ENCODE results near the gene BICD1.
A peak's percentile ranks its signal among the peaks of the same experiment; 100 is the strongest.

BICD1 gene

DNA sequence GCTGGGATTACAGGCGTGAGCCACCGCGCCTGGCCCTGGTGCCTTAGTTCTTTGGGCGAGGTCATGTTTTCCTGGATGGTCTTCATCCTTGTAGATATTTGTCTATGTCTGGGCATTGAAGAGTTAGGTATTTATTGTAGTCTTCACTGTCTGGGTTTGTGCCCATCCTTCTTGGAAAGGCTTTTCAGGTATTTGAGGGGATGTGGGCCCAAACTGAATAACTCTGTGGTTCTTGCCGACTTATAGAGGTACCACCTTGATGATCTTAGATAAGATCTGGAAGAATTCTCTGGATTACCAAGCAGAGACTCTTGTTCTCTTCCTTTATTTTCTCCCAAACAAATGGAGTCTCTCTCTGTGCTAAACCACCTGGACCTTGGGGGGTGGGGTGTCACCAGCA, 311.6 kb downstream of the BICD1 start:
- TF ChIP-seq, protein P1, sequence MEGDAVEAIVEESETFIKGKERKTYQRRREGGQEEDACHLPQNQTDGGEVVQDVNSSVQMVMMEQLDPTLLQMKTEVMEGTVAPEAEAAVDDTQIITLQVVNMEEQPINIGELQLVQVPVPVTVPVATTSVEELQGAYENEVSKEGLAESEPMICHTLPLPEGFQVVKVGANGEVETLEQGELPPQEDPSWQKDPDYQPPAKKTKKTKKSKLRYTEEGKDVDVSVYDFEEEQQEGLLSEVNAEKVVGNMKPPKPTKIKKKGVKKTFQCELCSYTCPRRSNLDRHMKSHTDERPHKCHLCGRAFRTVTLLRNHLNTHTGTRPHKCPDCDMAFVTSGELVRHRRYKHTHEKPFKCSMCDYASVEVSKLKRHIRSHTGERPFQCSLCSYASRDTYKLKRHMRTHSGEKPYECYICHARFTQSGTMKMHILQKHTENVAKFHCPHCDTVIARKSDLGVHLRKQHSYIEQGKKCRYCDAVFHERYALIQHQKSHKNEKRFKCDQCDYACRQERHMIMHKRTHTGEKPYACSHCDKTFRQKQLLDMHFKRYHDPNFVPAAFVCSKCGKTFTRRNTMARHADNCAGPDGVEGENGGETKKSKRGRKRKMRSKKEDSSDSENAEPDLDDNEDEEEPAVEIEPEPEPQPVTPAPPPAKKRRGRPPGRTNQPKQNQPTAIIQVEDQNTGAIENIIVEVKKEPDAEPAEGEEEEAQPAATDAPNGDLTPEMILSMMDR (IDR thresholded peaks at IDR 0.05; ENCODE audit: low read length, missing control alignments), result no peak
- no peak for DNase-seq (ENCODE audit: low read depth)
- H3K4me3 ChIP-seq (replicated peaks; ENCODE audit: low read depth, low read length), result no peak overlapping the region

DNA sequence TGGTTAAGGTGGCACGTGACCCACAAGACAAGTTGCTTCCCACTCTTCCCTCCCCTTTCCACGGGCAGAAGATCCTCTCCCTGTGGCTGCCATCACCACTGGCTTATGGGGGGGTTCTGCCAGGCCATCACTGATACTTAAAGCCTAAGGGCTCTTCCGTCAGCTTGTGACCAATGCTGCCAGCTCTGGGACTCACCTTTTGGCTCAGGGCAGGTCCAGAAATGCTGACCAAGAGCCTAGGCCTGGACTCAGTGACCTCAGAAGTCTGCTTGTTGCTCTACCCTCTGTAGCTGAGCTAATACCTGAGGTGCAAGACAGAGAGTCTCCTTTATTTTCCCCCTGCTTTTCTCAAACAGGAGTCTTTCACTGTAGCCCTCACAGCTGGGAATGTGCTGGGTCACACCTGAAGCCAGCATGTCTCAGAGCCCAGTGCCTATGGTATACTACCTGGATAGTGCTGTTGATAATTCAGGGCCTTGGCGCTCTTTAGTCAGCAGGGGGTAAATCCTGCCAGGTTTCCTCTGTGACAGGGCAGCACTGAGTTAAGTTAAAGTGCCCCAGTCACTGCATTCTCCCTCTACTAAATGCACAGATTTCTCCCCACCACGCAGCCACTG, 312.4 kb downstream of the BICD1 start:
- no peak overlapping the region for H3K4me3 ChIP-seq (replicated peaks; ENCODE audit: low read depth, low read length)
- DNase-seq (ENCODE audit: low read depth), result no peak
- TF ChIP-seq, protein P1 (IDR thresholded peaks at IDR 0.05; ENCODE audit: low read length, missing control alignments), result no peak

DNA sequence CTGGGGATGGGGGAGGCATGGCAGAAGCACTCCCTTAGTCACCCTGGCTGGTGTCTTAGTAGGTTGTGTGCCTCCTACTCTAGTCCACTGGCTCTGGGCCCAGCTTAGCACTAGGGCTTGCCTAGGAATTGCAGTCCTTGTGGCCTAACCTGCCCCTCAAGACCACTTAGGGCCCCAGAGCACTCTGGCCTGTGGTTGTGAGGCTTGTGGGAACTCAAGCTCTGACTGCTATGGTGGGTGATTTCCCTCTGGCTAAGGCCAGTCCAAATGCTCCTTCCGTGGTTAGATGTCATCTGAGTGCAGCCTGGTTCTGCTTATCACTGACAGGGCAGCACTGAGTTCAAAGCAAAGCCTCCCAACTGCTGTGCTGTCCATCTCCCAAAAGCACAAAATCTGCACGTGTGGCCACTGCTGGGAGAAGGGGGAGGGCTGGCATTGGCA, 312.9 kb downstream of the BICD1 start:
- peak; percentile 56 for DNase-seq (ENCODE audit: low read depth)
- TF ChIP-seq, protein P1 (IDR thresholded peaks at IDR 0.05; ENCODE audit: low read length, missing control alignments), result no peak

DNA sequence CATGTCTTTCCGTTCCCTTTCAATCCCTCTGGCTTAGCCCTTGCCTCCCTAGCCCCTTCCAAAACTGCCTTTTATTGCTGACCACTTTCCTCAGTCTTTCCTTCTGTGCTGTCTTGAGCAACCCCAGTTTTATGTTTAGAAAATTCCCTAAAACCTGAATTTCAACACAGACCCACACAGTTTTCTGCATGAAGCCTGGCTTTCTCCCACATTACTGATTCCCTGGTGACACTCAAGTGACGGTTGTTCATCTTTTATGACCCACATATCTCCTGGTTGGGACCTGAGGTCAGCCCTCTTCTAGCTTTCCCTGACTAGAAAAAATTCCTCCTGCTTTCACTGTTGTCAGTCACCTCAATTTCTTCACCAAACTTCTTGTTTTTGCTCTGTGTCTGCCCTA, 313.7 kb downstream of the BICD1 start:
- TF ChIP-seq, protein P1 (IDR thresholded peaks at IDR 0.05; ENCODE audit: low read length, missing control alignments), result no peak
- no peak for DNase-seq (ENCODE audit: low read depth)
- no peak overlapping the region for H3K4me3 ChIP-seq (replicated peaks; ENCODE audit: low read depth, low read length)

More for the DNA sequence above, 312.9 kb downstream of the BICD1 start:
- H3K4me3 ChIP-seq (replicated peaks; ENCODE audit: low read depth, low read length), result no peak overlapping the region

DNA sequence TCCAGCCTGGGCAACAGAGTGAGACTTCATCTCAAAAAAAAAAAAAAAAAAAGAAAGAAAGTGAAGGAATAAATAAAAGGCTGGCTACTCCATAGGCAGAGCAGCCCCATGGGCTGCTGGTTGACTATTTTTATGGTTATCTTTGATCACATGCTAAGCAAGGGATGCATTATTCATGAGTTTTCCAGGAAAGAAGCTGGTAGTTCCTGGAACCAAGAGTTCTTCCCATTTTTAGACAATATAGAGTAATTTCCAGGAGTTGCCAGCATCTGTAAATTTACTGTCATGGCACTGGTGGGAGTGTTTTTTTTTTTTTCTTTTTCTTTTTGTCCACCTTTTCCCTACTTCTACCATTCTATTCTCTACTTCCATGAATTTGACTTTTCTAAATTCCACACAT, 316.9 kb downstream of the BICD1 start:
- DNase-seq (ENCODE audit: low read depth), result no peak
- TF ChIP-seq, protein P1 (IDR thresholded peaks at IDR 0.05; ENCODE audit: low read length, missing control alignments), result no peak
- H3K4me3 ChIP-seq (replicated peaks; ENCODE audit: low read depth, low read length), result no peak overlapping the region

DNA sequence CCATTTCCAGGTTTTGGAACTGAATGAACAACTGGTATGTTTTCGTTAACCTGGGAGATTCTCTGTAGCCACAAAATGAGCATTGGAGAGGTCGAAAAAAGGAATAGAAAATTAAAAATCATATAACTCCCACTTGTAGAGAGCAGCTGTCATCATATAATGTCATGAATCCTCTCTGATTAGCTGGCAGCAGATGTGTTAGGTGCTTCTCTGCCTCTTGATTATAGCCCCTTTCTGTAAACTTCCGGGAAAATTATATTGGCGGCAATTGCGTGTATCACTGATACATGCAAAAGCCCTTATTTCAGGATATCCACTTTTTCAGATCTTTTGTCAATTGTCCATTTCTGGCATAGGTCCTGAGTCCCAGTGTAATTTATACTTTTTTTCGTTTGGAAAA, 324.4 kb downstream of the BICD1 start:
- H3K4me3 ChIP-seq (replicated peaks; ENCODE audit: low read depth, low read length), result no peak overlapping the region
- TF ChIP-seq, protein P1 (IDR thresholded peaks at IDR 0.05; ENCODE audit: low read length, missing control alignments), result no peak
- no peak for DNase-seq (ENCODE audit: low read depth)

All from fibroblast of pulmonary artery (primary cell).